GM06990 (cell line): ENCODE measurements around the gene TMEM164.

Experiments
- DNase-seq: peaks from one replicate; pipeline ENCODE4 v3.0.0-alpha.2; 2011; ENCODE audit not compliant: insufficient read length; ENCODE audit errors: extremely low read depth
- H3K27me3 ChIP-seq: replicated peaks from 2 replicates; pipeline ENCODE4 v1.6.0; 2011; ENCODE audit warnings: low read length; ENCODE audit not compliant: control insufficient read depth, insufficient read depth
- H3K36me3 ChIP-seq: 2 replicates; pipeline ENCODE4 v1.5.1; 2011; ENCODE audit warnings: low read length; ENCODE audit not compliant: control insufficient read depth, insufficient read depth
- H3K4me3 ChIP-seq: replicated peaks from 2 replicates; pipeline ENCODE4 v1.5.1; 2011; ENCODE audit warnings: low read depth, mild to moderate bottlenecking, control low read depth, low read length
- TF ChIP-seq, protein P1 (sequence below): IDR thresholded peaks from 2 replicates; pipeline ENCODE4 v1.5.1; 2011; ENCODE audit warnings: low read length, control low read depth, mild to moderate bottlenecking, inconsistent platforms; ENCODE audit not compliant: insufficient read depth, poor library complexity, severe bottlenecking

The TMEM164 gene

DNA sequence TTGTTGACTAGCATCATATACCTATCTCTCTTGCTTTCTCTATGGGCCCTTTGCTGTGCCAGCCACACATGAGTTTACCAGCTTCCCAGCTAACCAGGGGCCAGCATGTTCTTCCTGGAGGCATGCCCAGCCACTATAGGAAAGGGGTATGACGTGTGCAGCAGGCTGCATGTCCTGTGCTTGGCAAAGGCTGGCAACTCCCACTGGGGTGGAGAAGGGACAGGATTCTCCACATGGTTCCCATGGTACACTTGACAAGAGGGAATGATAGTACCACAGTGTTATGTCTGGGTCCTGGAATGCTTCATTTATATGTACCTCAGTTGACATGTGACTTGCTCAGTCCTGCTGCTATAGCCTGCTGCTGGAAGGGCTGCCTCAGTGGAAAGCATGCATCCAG, 78.8 kb downstream of the TMEM164 start:
- Histone ChIP-seq H3K27me3 (no peaks in the 10 kb centered on the region), H3K4me3 (no peak overlapping the region), H3K36me3 (no peaks in the 10 kb centered on the region)
- TF ChIP-seq, protein P1, sequence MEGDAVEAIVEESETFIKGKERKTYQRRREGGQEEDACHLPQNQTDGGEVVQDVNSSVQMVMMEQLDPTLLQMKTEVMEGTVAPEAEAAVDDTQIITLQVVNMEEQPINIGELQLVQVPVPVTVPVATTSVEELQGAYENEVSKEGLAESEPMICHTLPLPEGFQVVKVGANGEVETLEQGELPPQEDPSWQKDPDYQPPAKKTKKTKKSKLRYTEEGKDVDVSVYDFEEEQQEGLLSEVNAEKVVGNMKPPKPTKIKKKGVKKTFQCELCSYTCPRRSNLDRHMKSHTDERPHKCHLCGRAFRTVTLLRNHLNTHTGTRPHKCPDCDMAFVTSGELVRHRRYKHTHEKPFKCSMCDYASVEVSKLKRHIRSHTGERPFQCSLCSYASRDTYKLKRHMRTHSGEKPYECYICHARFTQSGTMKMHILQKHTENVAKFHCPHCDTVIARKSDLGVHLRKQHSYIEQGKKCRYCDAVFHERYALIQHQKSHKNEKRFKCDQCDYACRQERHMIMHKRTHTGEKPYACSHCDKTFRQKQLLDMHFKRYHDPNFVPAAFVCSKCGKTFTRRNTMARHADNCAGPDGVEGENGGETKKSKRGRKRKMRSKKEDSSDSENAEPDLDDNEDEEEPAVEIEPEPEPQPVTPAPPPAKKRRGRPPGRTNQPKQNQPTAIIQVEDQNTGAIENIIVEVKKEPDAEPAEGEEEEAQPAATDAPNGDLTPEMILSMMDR = no peak
- DNase-seq = no peak

DNA sequence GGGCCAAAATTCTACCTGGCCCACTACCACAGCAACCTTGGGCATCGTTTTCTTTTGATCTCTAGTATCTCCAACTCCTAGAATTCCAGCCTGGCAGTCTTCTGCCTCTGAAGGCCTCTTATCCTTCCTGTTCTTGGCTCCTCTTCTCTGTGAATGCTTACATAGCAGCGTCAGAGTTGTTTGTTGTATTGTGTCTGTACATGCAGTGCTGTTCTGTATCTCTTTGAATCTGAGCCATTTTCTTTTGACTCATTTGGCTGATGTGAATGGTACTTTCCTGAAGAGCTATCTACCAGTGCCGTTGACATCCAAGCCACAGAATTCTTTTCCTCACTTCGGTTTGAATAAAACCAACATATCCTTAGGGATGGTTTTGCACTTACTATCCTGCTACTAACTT, 79.2 kb downstream of the TMEM164 start:
- no peak overlapping the region for H3K4me3 ChIP-seq
- TF ChIP-seq, protein P1 = no peak
- no peak for DNase-seq
- no peaks in the 10 kb centered on the region for H3K27me3 ChIP-seq
- no peaks in the 10 kb centered on the region for H3K36me3 ChIP-seq

DNA sequence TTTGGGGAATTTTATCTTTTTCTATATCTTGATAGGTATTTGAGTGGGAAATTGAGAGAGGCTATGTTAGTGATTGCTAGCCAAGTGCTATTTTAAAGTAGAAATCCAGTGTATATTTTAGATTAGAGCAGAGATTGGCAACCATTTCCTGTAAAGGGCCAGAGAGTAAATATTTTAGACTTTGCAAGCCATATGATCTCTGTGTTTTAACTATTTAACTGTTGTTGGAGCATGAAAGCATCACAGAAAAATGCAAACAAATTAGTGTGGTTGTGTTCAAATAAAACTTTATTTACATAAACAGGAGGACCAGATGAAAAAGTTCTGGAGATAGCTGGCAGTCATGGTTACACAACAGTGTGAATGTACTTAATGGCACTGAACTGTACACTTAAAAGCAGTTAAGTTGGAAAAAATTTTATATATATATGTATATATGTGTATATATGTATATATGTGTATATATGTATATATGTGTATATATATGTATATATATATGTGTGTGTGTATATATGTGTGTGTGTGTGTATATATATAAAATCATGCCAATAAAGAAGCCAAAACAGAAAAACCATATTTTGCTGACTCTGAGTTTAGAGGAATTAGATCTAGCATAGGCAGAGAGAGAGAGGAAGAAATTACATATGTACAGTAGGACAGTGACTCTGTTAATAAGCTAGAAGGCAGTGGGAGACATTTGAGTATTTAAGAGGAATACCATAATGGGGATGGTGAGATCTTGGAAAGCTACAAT, 83.4 kb downstream of the TMEM164 start:
- Histone ChIP-seq H3K4me3 (no peak overlapping the region), H3K27me3 (no peaks in the 10 kb centered on the region)
- DNase-seq = no peak

GRCh38 chrX:110086916-110087484, 84.1 kb downstream of the TMEM164 start:
- no peaks in the 10 kb centered on the region for H3K27me3 ChIP-seq
- H3K4me3 ChIP-seq = no peak overlapping the region
- TF ChIP-seq, protein P1 = no peak
- no peak for DNase-seq
- no peaks in the 10 kb centered on the region for H3K36me3 ChIP-seq

More for the DNA sequence above, 83.4 kb downstream of the TMEM164 start:
- TF ChIP-seq, protein P1 = no peak
- no peaks in the 10 kb centered on the region for H3K36me3 ChIP-seq

DNA sequence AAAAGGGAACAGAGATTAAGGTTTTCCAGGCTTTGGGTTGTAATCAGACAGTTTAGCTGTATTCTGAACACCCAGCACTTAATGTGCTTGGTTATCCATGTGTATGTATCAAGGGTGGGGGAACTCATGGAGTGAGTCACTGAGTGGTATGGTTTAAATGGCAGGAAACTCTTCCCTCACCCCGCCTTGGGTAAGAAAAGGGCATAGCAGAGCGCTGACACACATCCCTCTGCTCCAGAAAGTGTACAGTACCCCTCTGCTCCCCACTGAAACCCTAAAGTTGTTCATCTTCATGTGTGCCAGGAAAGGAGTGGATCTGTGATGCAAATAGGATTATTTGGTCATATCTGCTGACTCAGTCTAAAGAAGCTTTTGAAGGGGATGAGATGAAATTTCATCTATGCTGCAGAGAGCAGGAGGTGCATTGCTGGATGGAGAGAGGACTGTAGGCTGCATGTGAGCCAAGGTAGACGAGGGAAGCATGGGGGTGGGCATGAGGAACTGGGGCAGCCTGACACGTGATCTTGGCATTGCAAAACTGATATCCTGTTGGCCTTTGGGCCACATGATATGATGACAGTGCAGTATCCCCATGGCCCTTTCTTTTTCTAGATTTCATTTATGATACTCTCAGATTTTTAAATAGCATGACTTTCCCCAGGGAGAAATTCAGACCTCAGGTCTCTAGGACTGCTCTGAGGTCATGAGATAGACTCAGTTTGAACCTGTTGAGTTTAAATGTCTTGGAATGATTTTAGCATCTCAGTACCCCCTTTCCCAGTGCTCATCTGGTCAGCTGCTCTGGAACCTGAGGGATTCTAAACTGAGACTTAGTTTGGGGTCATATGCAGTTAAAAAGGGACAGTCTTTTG, 84.8 kb downstream of the TMEM164 start:
- no peak for DNase-seq
- no peak overlapping the region for H3K4me3 ChIP-seq
- TF ChIP-seq, protein P1 = no peak
- no peaks in the 10 kb centered on the region for H3K27me3 ChIP-seq
- no peaks in the 10 kb centered on the region for H3K36me3 ChIP-seq
